Neuronal stem cell (in vitro differentiated cells): ENCODE measurements around the gene GINS2.
A peak's percentile ranks its signal among the peaks of the same experiment; 100 is the strongest.

Experiments
- DNase-seq: peaks from one replicate; pipeline ENCODE4 v3.0.0-alpha.2; 2013; ENCODE audit warnings: low spot score
- H2AFZ ChIP-seq: one replicate; pipeline ENCODE4 v1.6.1; 2013; ENCODE audit warnings: mild to moderate bottlenecking, low read length, inconsistent platforms
- H2AK5ac ChIP-seq: 2 replicates; pipeline ENCODE4 v1.6.1; 2013; ENCODE audit warnings: low read depth, mild to moderate bottlenecking, inconsistent platforms, low read length, moderate library complexity, mixed read lengths
- H2BK120ac ChIP-seq: 2 replicates; pipeline ENCODE4 v1.6.1; 2013; ENCODE audit warnings: low read depth, mild to moderate bottlenecking, inconsistent platforms, low read length, moderate library complexity, mixed read lengths
- H2BK12ac ChIP-seq: one replicate; pipeline ENCODE4 v1.6.1; 2013; ENCODE audit warnings: low read length, inconsistent platforms
- H2BK15ac ChIP-seq: 2 replicates; pipeline ENCODE4 v1.6.1; 2013; ENCODE audit warnings: mild to moderate bottlenecking, low read length, inconsistent platforms, mixed read lengths
- H2BK5ac ChIP-seq: one replicate; pipeline ENCODE4 v1.6.1; 2013; ENCODE audit warnings: inconsistent platforms, mild to moderate bottlenecking, low read length, moderate library complexity
- H3K14ac ChIP-seq: one replicate; pipeline ENCODE4 v1.6.1; 2013; ENCODE audit warnings: low read length, inconsistent platforms
- H3K18ac ChIP-seq: 2 replicates; pipeline ENCODE4 v1.6.1; 2013; ENCODE audit warnings: low read length, inconsistent platforms
- H3K23ac ChIP-seq: 2 replicates; pipeline ENCODE4 v1.6.1; 2013; ENCODE audit warnings: low read depth, mild to moderate bottlenecking, mixed read lengths, low read length, inconsistent platforms; ENCODE audit not compliant: poor library complexity
- H3K27ac ChIP-seq: replicated peaks from 3 replicates; pipeline ENCODE4 v1.5.1; 2013; ENCODE audit warnings: low read length, inconsistent platforms
- H3K27me3 ChIP-seq, 3 experiments: 2 replicates each; pipeline ENCODE4 v1.6.1; 2013; ENCODE audit warnings: low read length in 3 of 3, mild to moderate bottlenecking in 2 of 3, inconsistent platforms in 1 of 3, low read depth in 1 of 3, mixed read lengths in 1 of 3, moderate library complexity in 1 of 3; ENCODE audit not compliant: control insufficient read depth in 3 of 3, insufficient read depth in 3 of 3
- H3K36me3 ChIP-seq, 2 donors: replicated peaks in 1 of 2; 2 replicates each; pipeline ENCODE4 v1.6.1; 2013; ENCODE audit warnings: low read length in 2 of 2; ENCODE audit not compliant: control insufficient read depth in 2 of 2, insufficient read depth in 2 of 2
- H3K4ac ChIP-seq: 2 replicates; pipeline ENCODE4 v1.6.1; 2013; ENCODE audit warnings: inconsistent platforms, mild to moderate bottlenecking, low read length, moderate library complexity
- H3K4me1 ChIP-seq, 2 donors: 1 replicate in 1 of 2; 2 replicates in 1 of 2; pipeline ENCODE4 v1.6.1; 2013; ENCODE audit warnings: low read length in 2 of 2, low read depth in 1 of 2; ENCODE audit not compliant: control insufficient read depth in 2 of 2, insufficient read depth in 1 of 2
- H3K4me2 ChIP-seq: one replicate; pipeline ENCODE4 v1.6.1; 2013; ENCODE audit warnings: mild to moderate bottlenecking, low read length, inconsistent platforms; ENCODE audit not compliant: insufficient read depth, poor library complexity, severe bottlenecking
- H3K4me3 ChIP-seq, 2 donors: 2 replicates each; pipeline ENCODE4 v1.5.1; 2013; ENCODE audit warnings: low read length in 2 of 2, mild to moderate bottlenecking in 2 of 2, inconsistent platforms in 1 of 2, moderate library complexity in 1 of 2
- H3K79me1 ChIP-seq: one replicate; pipeline ENCODE4 v1.6.1; 2013; ENCODE audit warnings: low read depth, mild to moderate bottlenecking, inconsistent platforms, low read length, moderate library complexity
- H3K9ac ChIP-seq: one replicate; pipeline ENCODE4 v1.6.1; 2013; ENCODE audit warnings: mild to moderate bottlenecking, low read depth, low read length, inconsistent platforms; ENCODE audit not compliant: poor library complexity
- H3K9me3 ChIP-seq, 2 donors: replicated peaks in 1 of 2; 2 replicates each; pipeline versions ENCODE3 to v1.6.1; 2013; ENCODE audit warnings: low read length in 2 of 2, mild to moderate bottlenecking in 2 of 2, inconsistent platforms in 1 of 2, low read depth in 1 of 2, mixed read lengths in 1 of 2, moderate library complexity in 1 of 2; ENCODE audit not compliant: control insufficient read depth in 2 of 2, insufficient read depth in 1 of 2
- H4K8ac ChIP-seq: one replicate; pipeline ENCODE4 v1.6.1; 2013; ENCODE audit warnings: low read depth, mild to moderate bottlenecking, inconsistent platforms, low read length, moderate library complexity
- H4K91ac ChIP-seq: one replicate; pipeline ENCODE4 v1.6.1; 2013; ENCODE audit warnings: low read length, low read depth, mild to moderate bottlenecking, inconsistent platforms; ENCODE audit not compliant: poor library complexity
- WGBS, 2 donors: extraction: QIAGEN DNeasy Blood & Tissue Kit; methylation state at CpG; one replicate each; pipeline ENCODE4 v1.1.7; 2013; ENCODE audit warnings: missing lambda C conversion rate in 2 of 2, mixed read lengths in 1 of 2; ENCODE audit not compliant: insufficient read length in 2 of 2, insufficient replicate concordance in 1 of 2; ENCODE audit errors: extremely low coverage in 2 of 2; 5-methylcytosine and 5-hydroxymethylcytosine counted together

Gene GINS2

GRCh38 chr16:85695196-85696128 is 6.7 kb upstream of the GINS2 start:
- no peak overlapping the region for H3K23ac ChIP-seq
- H2BK12ac ChIP-seq, result no peak overlapping the region
- H3K36me3 ChIP-seq, result no peaks in the 10 kb centered on the region
- H3K14ac ChIP-seq, result no peak overlapping the region
- no peak overlapping the region for H2BK120ac ChIP-seq
- H3K18ac ChIP-seq, result peak overlapping the region; percentile 11
- no peaks in the 10 kb centered on the region for H3K79me1 ChIP-seq
- no CpG with 5 or more reads among the region's 24 CpGs for WGBS, 2 donors
- H2BK5ac ChIP-seq, result peak overlapping the region; percentile 43
- H3K27ac ChIP-seq, result no peak overlapping the region
- H2AK5ac ChIP-seq, result peak overlapping the region; percentile 30
- H2AFZ ChIP-seq, result peak overlapping the region; percentile 1
- peak overlapping the region; percentile 10 for H2BK15ac ChIP-seq
- H3K4me2 ChIP-seq, result no peak overlapping the region
- H3K9me3 ChIP-seq, result no peaks in the 10 kb centered on the region
- H4K8ac ChIP-seq, result no peak overlapping the region
- no peak overlapping the region for H3K4me3 ChIP-seq
- H3K9ac ChIP-seq, result peak overlapping the region; percentile 61
- peaks cover 3 to 6% of the 10 kb centered on the region in 2 donors for H3K4me1 ChIP-seq
- H3K4ac ChIP-seq, result no peak overlapping the region
- peaks cover 0 to 25% (median 0%) of the 10 kb centered on the region in 3 experiments for H3K27me3 ChIP-seq
- no peak for DNase-seq
- H4K91ac ChIP-seq, result no peak overlapping the region

DNA sequence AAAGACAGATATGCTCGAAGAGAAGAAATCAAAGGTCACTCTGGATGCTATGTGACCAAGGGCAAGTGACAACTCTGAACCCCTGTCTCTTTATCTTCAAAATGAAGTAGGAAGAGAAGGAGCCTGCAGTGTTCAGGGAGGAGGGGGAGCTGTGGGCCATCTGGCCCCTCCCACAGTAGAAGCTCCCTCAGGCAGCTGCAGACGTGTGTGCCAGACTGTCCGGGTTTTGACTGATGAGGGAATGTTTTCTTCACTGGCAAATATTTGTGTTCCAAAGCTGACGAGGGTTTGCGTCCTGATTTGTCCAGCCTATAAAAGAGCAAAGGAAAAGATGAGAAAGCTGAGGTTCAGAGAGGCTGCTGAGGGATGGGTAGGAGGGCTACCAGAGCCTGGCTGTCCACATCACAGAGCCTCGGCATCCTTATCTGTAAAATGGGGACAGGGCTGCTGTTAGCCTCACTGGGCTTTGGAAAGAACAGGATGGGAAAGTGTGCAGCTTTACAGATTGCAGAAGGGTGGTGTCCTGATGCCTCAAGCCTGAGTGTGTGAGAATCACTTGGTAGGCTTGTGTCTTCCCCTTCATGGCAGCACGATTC is 1.8 kb upstream of the GINS2 start:
- H2AFZ ChIP-seq, result peak overlapping the region; percentile 86
- H2BK120ac ChIP-seq, result no peak overlapping the region
- no peak overlapping the region for H4K8ac ChIP-seq
- H3K23ac ChIP-seq, result no peak overlapping the region
- H3K4me3 ChIP-seq, result no peak overlapping the region
- peaks cover 4% of the 10 kb centered on the region for H3K79me1 ChIP-seq
- H3K36me3 ChIP-seq, result peaks cover 0 to 20% of the 10 kb centered on the region in 2 donors
- H3K27me3 ChIP-seq, result peaks cover 0 to 11% (median 0%) of the 10 kb centered on the region in 3 experiments
- no peak overlapping the region for H3K14ac ChIP-seq
- no peak overlapping the region for H3K27ac ChIP-seq
- H4K91ac ChIP-seq, result no peak overlapping the region
- H2BK5ac ChIP-seq, result no peak overlapping the region
- H3K4me2 ChIP-seq, result no peak overlapping the region
- H3K18ac ChIP-seq, result no peak overlapping the region
- DNase-seq, result no peak
- no peak overlapping the region for H2BK12ac ChIP-seq
- peaks cover 0 to 4% of the 10 kb centered on the region in 2 donors for H3K9me3 ChIP-seq
- H2AK5ac ChIP-seq, result no peak overlapping the region
- H3K4ac ChIP-seq, result no peak overlapping the region
- H3K9ac ChIP-seq, result no peak overlapping the region
- no CpG with 5 or more reads among the region's 7 CpGs for WGBS, 2 donors
- peaks cover 0 to 18% of the 10 kb centered on the region in 2 donors for H3K4me1 ChIP-seq
- H2BK15ac ChIP-seq, result no peak overlapping the region

- H3K4me1 ChIP-seq, result peaks cover 0 to 18% of the 10 kb centered on the region in 2 donors
- peaks cover 3 to 26% of the 10 kb centered on the region in 2 donors for H3K36me3 ChIP-seq
- H3K4me3 ChIP-seq, result no peak overlapping the region
- WGBS, 2 donors, result no CpG with 5 or more reads among the region's 9 CpGs
- H3K9ac ChIP-seq, result no peak overlapping the region
- no peak overlapping the region for H3K4ac ChIP-seq
- H2AFZ ChIP-seq, result peak overlapping the region; percentile 86
- H3K27ac ChIP-seq, result no peak overlapping the region
- peaks cover 0 to 9% (median 0%) of the 10 kb centered on the region in 3 experiments for H3K27me3 ChIP-seq
- no peak overlapping the region for H2BK12ac ChIP-seq
- H3K79me1 ChIP-seq, result peaks cover 7% of the 10 kb centered on the region
- H2BK15ac ChIP-seq, result no peak overlapping the region
- no peak overlapping the region for H3K4me2 ChIP-seq
- no peak overlapping the region for H3K23ac ChIP-seq
- no peak overlapping the region for H4K91ac ChIP-seq
- H3K9me3 ChIP-seq, result peaks cover 0 to 4% of the 10 kb centered on the region in 2 donors
- no peak overlapping the region for H4K8ac ChIP-seq
- H3K14ac ChIP-seq, result no peak overlapping the region
- no peak overlapping the region for H3K18ac ChIP-seq
- H2BK120ac ChIP-seq, result no peak overlapping the region
- DNase-seq, result no peak
- no peak overlapping the region for H2BK5ac ChIP-seq
- H2AK5ac ChIP-seq, result peak overlapping the region; percentile 13
Measured at GRCh38 chr16:85689950-85690320, 1.2 kb upstream of the GINS2 start.
